WERI-Rb-1 (cell line): ENCODE data around the gene ABR.

Source experiments
- DNase-seq: peaks from one replicate; pipeline ENCODE4 v3.0.0-alpha.2; 2020
- H3K27ac ChIP-seq: fragments of 250-450 bp; sonication (Bioruptor Pico); 2 replicates; pipeline ENCODE4 v1.5.1; 2020; ENCODE audit warnings: mild to moderate bottlenecking, moderate library complexity
- H3K27me3 ChIP-seq: fragments of 250-450 bp; sonication (Bioruptor Pico); 2 replicates; pipeline ENCODE4 v1.5.1; 2021; ENCODE audit warnings: mild to moderate bottlenecking, low read depth, moderate library complexity; ENCODE audit not compliant: insufficient read depth, severe bottlenecking
- H3K36me3 ChIP-seq: fragments of 250-450 bp; sonication (Bioruptor Pico); 2 replicates; pipeline ENCODE4 v1.5.1; 2020; ENCODE audit warnings: mild to moderate bottlenecking, moderate library complexity
- H3K4me3 ChIP-seq: 2 replicates; pipeline ENCODE4 v1.5.1; 2011; ENCODE audit warnings: low read depth, mild to moderate bottlenecking, control low read depth, low read length
- H3K9me3 ChIP-seq: fragments of 250-450 bp; sonication (Bioruptor Pico); 2 replicates; pipeline ENCODE4 v1.5.1; 2021; ENCODE audit warnings: mild to moderate bottlenecking, moderate library complexity; ENCODE audit not compliant: severe bottlenecking
- CTCF ChIP-seq: IDR thresholded peaks from 2 replicates; pipeline ENCODE4 v1.5.1; 2011; ENCODE audit warnings: low read depth, mild to moderate bottlenecking, control low read depth, inconsistent platforms, low read length

ABR gene

GRCh38 chr17:962166-962565 lies 217.6 kb downstream of the ABR start:
- no peak for DNase-seq
- no peak for TF ChIP-seq CTCF
- Histone ChIP-seq H3K9me3 (no peaks in the 10 kb centered on the region), H3K4me3 (no peak overlapping the region), H3K27ac (no peak overlapping the region), H3K36me3 (no peaks in the 10 kb centered on the region; the same call in 1 of the 2 replicates), H3K27me3 (no peaks in the 10 kb centered on the region)

GRCh38 chr17:958712-959451 lies 220.9 kb downstream of the ABR start:
- Histone ChIP-seq H3K9me3 (no peaks in the 10 kb centered on the region), H3K27me3 (no peaks in the 10 kb centered on the region), H3K36me3 (no peaks in the 10 kb centered on the region; the same call in 1 of the 2 replicates), H3K4me3 (no peak overlapping the region), H3K27ac (no peak overlapping the region)
- TF ChIP-seq CTCF: no peak
- DNase-seq: no peak

- no peak for DNase-seq
- Histone ChIP-seq H3K4me3 (no peak overlapping the region), H3K27me3 (no peaks in the 10 kb centered on the region), H3K36me3 (no peaks in the 10 kb centered on the region; the same call in 1 of the 2 replicates), H3K9me3 (no peaks in the 10 kb centered on the region), H3K27ac (no peak overlapping the region)
- no peak for TF ChIP-seq CTCF
These were observed 221.8 kb downstream of the ABR start for GRCh38 chr17:957856-958421.

- Histone ChIP-seq H3K4me3 (no peak overlapping the region), H3K27me3 (no peaks in the 10 kb centered on the region), H3K36me3 (no peaks in the 10 kb centered on the region; the same call in 1 of the 2 replicates), H3K27ac (no peak overlapping the region), H3K9me3 (no peaks in the 10 kb centered on the region)
- DNase-seq: no peak
- TF ChIP-seq CTCF: no peak
These were observed 222.9 kb downstream of the ABR start for GRCh38 chr17:956905-957304.

- no peak for DNase-seq
- H3K4me3 ChIP-seq: no peak overlapping the region
- no peaks in the 10 kb centered on the region for H3K9me3 ChIP-seq
- no peak for TF ChIP-seq CTCF
- H3K36me3 ChIP-seq: no peaks in the 10 kb centered on the region; the same call in 1 of the 2 replicates
- no peaks in the 10 kb centered on the region for H3K27me3 ChIP-seq
- H3K27ac ChIP-seq: no peak overlapping the region
These were observed 225.2 kb downstream of the ABR start for GRCh38 chr17:954431-955164.
